Measurements from ENCODE around the gene CCDC188.

Gene CCDC188

DNA sequence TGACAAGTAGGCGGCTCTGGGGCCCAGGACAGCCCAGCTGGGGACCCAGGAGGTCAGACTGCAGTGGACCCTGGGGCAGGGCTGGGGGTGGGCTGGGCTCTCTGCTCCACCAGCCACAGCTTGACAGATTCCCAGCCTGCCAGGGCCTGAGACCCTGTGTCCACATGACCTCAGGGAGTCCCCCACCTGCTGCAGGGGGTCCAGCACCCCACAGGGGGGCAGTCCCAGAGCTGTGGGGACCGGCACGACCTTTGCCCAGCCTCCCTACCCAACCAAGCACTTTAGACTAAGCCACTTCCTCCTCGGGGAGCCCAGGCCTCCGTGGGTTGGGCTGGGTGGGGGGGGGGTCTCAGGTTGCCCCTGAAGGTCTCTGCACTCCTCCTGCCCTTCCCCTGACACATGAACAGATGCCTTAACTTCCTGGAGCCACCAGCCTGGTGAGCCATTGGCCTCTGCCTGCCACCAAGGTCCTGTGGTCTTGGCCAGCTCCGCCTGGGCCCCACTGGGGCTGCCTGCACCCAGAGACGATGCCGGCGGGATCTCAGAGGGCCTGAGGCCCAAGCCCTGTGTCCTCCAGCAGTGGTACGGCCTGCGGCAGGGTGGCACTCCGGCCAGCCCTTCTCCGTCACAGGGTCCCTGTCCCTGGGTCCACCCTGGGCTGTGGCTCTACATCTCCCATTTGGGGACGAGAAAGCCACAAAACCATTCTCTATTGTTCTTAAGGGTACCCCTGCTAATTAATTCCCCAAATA is 3.4 kb downstream of the CCDC188 start:
- no peak for DNase-seq

DNA sequence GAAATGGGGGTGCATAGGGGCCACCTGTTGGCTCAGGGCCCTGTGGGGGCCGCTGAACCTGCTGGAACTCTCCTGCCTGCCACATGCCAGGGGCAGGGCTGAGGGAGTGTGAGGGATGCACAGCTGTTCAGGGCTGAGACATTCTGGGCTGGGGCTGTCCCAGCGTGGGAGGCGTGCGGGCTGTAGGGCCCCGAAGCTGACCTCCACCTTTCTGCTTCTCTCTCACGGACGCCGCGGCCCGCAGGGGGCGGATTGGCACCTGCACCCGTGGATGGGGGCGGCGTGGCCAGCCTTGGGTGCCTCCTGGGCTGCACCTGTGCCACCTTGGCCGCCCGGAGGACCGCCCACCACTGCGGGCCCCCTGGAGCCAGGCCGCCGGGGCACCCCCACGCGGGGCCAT is 4.1 kb downstream of the CCDC188 start:
- no peak for DNase-seq

DNA sequence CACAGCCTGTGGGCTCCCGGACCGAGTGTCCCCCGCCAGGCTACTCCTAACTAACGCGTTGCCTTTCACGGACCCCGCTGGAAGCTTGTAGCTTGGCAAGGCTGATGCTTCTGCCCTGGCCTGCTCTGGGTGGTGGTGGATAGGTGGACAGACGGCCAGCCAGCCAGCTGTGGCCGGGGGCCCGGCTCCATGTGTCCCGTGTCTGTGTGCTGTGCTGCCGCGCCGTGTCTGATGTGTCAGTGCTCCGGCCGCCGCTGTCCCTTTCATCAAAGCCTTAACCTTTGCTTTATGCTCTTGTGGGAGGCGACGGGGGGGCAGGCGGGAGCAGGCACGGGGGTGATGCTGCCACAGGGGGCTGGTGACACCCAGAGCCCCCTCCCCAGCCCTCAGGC is 5.0 kb downstream of the CCDC188 start:
- no peak for DNase-seq

DNA sequence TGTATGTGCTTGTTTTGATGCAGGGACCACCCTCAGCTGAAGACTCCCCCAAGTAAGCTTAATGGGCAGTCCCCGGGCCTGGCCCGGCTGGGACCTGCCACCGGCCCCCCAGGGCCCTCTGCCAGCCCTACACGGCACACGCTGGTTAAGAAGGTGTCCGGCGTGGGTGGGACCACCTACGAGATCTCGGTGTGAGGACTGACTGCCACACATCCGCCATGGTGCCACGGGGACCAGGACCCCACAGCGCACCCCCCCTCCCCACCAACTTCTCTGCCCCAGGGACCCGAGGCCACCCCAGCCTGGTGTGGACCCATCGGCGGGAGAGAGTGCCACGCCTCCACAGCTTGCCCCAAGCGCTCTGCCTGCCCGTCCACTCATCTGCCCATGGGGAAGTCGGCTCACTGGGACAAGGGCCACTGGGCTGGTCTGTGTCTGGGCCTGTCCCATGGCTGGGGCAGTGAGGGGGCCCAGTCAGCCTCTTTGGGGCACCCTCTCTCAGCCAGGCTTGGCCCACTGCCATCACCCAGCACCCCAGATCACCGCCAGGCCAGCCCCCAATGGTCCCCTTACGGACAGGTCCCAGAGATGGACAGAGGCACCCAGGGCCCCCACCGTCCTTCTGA is 5.5 kb downstream of the CCDC188 start:
- DNase-seq: no peak

DNA sequence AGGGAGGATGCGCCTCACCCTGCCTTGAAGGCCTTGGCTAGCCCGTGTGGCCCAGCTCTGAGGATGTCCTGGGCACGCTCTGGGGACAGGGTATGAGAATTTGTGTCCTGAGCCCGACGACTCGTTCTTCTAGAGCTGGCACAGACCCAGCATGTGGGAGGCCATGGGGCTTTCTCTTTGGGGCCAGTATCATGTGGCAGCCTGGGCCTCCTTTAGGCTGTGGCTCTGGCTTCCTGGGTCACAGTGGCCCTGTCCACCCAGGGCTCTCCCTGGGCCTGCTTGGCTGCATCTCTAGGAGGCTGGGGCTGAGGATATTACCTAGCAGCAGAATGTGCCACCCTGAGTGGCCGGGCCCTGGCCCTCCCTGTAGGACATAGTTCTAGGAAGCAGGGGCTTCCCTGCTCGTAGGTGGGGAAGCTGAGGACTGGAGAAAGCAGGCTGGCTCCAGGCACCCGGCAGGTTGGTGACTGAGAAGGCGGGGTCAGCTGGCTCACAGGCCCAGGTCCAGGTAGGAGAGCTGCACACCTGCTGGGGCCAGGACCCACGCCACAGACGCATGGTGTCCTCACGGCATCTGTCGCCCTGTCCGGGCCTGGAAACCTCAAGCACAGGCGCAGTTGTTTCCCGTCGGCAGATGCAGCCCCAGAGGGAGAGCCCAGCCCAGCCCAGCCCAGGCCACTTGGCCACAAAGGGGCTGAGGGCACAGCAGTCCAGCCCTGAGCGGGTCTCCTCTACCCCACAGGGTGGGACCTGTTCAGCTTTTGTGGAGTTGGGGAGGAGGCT is 6.8 kb downstream of the CCDC188 start:
- DNase-seq: no peak

DNA sequence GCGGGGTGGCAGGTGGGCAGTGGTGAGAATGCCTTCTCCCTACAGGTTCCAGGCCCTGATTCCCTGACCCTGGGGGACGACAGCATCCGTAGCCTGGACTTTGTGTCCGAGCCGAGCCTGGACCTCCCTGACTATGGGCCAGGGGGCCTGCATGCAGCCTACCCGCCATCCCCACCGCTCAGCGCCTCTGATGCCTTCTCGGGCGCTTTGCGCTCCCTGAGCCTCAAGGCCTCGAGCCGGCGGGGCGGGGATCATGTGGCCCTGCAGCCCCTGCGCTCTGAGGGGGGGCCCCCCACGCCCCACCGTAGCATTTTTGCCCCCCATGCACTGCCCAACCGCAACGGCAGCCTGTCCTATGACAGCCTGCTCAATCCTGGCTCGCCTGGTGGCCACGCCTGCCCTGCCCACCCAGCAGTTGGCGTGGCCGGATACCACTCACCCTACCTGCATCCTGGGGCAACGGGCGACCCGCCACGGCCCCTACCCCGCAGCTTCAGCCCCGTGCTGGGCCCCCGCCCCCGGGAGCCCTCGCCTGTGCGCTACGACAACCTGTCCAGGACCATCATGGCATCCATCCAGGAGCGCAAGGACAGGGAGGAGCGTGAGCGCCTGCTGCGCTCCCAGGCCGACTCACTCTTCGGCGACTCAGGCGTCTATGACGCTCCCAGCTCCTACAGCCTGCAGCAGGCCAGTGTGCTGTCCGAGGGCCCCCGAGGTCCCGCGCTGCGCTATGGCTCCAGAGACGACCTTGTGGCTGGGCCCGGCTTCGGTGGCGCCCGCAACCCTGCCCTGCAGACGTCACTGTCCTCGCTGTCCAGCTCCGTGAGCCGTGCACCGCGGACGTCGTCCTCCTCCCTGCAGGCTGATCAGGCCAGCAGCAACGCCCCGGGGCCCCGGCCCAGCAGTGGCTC is 7.9 kb downstream of the CCDC188 start:
- no peak for DNase-seq

DNA sequence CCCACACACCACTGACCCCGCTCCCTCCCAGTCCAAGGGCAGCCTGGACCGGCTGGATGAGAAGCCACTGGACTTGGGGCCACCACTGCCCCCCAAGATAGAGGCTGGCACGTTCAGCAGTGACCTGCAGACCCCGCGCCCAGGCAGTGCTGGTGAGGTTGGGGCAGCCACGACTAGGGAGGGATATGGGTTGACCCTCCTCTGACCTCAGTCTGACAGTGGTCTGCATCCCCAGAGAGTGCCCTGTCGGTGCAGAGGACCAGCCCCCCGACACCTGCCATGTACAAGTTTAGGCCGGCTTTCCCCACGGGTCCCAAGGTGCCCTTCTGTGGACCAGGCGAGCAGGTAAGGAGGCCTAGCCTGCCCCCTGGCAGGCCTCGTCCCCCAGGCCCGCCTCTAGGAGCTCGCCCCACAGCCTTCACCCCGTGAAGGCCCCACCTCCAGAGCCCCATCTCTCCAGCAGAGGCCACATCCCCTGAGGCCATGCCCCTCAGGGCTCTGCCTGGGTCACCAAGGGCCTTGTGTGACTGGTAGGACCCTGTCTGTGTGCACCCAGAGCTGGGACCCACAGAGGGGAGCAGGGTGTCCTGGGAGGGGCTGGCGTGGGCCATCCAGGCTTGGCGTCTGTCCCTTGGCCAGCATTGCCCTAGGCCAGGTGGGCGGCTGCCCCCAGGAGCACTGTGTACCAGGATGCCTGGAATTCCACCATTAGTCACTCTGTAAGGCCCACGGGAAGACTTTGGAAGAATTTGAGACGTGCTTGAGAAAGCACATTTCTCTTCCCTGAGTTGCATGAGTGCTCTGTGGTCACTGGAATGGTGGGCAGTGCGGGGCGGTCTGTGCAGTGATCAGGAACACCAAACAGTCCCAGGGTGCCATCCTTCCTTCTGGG is 9.4 kb downstream of the CCDC188 start:
- no peak for DNase-seq

DNA sequence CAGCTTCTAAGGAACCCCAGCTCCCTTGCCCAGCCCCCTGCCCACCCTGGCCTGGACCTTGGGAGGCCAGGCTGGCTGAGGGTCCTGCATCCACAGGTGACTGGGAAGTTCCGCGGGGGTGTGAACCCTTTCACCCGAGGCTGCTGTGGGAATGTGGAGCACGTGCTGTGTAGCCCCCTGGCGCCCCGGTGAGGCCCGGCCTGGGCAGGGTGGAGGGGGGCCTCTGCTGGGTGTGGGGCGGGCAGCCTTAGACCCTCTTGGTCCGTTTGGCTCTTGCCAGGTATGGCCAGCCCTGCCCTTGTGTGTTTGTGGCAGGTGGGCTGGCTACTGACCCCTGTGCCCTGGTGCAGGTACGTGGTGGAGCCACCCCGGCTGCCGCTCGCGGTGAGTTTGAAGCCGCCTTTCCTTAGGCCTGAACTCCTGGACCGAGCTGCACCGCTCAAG is 10.3 kb downstream of the CCDC188 start:
- no peak for DNase-seq

DNA sequence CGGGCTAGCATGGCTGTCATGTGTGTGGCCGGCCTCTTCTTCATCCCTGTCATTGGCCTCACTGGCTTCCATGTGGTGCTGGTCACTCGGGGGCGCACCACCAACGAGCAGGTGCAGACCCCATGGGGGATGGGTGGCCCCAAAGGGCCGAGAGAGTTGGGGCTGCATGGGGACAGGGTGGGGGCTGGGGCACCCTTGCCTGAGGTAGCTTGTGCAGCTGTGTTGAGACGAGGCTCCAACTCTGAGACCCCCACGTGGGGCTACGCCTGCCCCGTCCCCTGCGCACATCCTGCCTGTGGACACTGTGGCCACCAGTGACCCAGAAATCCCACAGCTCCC is 10.8 kb downstream of the CCDC188 start:
- no peak for DNase-seq

DNA sequence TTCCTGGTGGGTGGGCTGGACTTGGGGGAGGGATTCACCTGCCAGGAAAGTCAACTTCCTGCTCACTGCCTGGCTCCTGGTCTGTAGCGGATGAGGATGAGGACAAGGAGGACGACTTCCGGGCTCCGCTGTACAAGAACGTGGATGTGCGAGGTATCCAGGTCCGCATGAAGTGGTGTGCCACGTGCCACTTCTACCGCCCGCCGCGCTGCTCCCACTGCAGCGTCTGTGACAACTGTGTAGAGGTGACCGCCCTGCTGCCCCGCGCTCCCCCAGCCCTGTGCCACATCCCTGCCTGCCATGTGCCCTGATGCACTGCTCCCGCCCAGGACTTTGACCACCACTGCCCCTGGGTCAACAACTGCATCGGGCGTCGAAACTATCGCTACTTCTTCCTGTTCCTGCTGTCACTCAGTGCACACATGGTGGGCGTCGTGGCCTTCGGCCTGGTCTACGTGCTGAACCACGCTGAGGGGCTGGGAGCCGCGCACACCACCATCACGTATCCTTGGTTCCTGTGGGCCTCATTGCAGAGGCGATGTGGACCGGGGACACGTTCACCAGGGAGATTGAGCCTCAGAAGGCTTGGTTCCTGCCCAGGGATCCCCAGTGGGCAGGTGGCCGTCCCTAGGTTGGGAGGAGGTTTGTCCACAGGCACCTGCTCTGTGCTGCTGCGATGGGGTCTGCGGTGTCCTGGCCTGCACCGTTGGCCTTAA is 11.3 kb downstream of the CCDC188 start:
- no peak for DNase-seq

DNA sequence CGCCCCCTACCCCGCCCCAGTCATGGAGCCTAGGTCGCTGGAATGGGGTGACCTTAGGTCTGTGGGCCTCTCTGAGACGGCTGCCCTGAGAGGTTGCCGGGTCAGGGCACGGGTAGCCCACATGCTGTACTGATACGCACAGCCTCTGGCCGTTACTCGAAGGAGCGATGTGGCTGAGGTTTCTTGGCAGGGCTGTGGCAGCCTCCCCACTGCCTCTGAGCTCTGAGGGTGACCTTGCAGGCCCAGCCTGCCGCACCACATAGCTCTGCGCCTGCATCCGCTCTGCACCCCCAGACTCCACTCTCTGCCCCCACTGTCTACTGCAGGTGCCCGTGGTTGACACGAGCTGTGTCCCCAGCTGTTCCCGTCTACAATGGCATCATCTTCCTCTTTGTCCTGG is 12.0 kb downstream of the CCDC188 start:
- DNase-seq: no peak

DNA sequence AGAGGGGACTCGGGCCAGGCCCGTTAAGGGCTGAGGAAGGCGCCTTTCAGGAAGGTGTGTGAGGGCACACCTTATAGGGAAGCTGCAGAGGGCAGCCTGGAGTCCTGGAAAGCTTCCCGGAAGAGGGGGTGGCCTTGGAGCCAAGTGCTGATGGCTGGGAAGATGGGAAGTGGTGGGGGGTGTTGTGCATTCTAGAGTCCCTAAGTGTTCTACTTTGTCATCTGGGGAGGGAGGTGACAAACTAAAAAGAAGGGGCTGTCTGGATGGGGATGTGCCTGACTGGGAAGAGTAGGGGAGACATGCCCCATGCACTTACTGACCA is 12.5 kb downstream of the CCDC188 start:
- no peak for DNase-seq

DNA sequence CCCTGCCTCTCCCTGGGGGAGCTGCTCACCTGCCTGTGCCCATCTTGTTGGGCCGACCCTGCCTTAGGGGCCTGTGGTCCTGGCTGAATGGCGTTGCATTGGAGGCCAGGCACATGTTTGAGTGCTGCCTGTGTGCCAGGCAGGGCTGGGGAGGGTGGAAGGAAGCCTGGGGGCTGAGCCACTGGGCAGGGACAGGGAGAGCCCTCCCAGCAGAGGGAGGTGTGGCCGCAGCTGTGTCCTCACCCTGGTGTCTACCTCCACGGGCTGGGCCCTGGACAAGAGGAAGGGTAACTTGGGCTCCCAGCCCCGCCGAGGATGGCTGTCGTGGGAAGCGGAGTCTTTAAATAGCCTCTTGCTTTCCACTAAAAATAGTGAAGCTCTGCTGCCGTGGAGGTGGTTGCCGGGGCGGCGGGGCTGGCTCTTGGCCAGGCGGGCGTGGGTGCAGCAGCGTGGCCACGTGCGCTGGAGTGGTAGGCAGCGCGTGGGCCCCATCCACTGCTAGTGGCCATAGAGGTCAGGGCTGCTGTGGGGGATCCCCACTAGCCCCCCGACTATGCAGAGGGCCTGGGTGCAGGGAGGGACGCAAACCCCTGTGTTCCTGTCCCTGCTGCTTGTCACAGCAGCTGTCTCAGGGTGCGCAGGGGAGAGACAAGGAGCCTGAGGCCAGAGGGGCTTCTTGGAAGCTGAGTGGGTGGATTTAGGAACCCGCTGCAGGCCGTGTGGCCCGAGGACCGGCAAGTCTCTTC is 13.0 kb downstream of the CCDC188 start:
- DNase-seq: no peak

DNA sequence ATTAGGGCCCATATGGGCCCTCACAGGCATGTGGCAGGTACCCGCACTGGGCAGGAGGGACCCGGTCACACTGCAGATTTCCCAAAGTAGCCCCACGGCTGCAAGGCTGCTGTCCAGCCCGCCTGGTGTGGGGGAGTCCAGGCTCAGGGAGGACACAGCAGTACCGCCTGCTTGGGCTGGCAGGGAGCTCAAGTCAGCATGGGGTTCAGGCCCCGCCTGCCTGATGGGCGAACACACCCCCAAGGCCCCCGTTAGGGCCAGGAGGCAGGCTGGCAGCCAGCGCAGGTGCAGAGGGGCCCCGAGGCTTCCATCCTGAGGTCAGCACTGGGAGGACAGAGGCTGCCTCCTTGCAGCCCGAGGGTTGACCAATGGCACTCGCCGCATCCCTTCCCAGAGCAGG is 13.7 kb downstream of the CCDC188 start:
- DNase-seq: no peak

DNA sequence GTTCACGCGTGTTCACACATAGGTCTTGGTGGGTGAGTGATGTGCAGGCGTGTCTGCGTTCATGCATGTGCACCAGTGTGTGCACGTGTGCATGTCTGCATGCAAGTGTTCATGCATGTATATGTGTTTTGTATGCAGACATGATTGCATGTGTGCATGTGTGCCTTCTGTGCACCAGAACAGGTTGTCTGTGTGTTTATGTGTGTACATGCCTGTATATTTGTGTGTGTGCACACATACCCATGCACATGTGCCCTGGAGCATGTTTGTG is 14.3 kb downstream of the CCDC188 start:
- DNase-seq: no peak

DNA sequence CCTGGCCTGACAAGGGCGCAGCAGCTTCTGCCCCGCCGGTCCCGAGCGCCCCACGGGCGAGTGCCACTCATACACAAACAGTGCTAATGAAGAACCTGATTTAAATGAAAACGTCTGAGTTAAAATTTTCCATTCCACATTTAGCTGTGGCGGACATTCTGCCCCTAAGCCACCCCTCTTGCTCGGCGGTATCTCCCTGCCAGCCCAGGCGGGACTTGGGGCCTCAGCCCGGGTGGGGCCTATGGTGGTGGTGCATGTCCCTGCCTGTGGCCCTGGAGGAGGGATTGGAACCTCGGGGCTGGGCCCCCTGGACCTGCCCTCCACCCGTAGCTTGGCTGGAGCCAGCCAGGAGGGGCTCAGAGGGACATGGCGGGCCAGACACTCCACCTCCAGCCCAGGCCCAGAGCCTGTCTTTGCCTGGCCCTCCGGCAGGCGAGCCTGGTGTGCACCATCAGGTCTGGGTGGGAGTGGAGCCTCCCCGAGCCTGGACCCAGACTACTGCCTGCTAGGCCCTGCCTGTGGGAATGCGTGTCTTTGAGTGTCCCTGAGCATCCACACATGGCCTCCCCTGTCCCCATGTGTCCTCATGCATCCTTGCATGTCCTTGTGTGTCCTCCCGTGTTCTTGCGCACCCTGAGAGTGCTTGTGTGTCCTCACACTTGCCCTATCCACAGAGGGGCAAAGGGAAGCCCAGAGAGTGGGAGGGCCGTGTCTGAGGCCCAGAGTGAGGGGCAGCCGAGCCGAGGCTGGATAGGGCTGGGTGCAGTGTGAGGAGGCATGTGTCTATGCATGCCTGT is 14.9 kb downstream of the CCDC188 start:
- DNase-seq: no peak

DNA sequence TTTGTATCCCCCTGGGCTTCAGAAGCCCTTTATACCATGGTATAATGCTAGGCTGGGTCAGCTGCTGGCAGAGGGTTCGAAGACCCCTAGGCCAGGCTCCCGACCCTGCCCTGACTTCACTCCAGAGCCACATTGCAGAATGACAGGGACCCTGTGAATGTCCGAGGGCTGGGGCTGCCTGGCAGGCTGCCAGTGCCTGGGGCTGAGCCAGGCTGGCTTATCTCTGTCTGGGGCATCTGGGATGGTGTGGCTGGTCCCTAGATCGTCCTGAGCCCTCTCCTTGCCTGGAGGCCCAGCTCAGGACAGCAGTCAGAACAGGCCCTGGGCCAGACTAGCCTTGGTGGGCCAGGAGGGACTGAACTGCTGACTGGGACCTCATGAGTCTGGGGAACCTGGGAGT is 15.6 kb downstream of the CCDC188 start:
- no peak for DNase-seq

DNA sequence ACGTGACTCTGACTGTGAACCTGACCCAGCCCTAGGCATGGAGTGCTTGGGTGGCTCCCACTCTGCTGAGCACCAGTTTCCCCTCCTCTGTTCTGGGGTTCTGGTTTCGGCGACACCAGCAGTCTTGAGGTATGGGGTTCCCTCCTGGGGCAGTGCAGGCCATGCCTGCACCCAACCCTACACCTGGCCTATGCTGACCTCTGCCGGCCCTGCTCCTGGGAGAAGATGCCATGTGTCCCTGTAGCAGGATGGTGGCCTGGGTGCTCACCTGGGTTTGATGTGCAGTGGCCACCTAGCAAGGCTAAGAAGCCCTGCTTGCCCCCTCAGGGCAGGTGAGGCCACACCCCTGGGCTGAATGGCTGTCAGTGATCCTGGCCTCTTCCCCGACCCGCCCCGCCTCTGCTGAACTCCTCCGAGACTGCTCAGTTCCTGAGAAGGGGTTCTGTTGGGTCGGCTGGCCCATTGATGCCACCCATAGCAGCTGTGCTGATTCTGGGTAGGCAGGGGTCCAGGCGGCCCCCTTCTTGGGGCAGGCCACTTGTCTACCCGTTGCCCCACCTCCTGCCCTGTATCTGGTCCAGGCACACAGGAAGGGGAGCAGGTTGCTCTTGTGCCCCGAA is 16.8 kb downstream of the CCDC188 start:
- no peak for DNase-seq

DNA sequence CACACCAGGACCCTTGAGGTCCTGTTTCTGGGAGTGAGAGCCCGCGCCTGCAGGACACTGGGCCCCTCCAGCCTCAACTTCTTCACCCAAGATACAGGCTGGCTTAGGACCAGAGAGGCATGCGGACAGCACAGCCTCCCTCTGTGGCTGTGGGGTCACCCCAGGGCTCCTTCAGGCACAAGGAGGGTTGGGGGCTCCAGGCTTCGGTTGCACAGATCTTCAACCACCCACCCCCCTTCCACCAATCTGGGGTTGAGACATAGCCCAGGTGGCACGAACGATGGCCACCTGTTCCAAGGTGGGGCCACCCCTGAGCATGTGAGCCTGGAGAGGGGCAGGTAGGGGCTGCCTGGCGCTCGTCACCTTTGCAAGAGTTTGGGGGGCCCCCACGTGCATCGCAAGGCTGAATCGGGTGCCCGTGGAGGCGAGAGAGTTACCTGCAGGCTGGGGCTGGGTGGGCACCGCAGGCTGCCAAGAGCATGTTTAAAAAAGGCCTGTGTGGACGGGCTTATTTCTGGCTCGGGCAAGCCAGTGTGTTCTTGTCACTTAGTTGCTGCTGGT is 18.1 kb downstream of the CCDC188 start:
- no peak for DNase-seq
